HUES6 (cell line): ENCODE measurements around the gene YIPF7.
A peak's percentile ranks its signal among the peaks of the same experiment; 100 is the strongest.

Experiments
- H3K27ac ChIP-seq: 2 replicates; pipeline ENCODE4 v1.7.0; 2013; ENCODE audit warnings: low read depth, mild to moderate bottlenecking, low read length, inconsistent platforms
- H3K27me3 ChIP-seq: 2 replicates; pipeline ENCODE4 v1.6.1; 2013; ENCODE audit warnings: low read length; ENCODE audit not compliant: control insufficient read depth, insufficient read depth
- H3K36me3 ChIP-seq: 2 replicates; pipeline ENCODE4 v1.6.1; 2013; ENCODE audit warnings: low read length; ENCODE audit not compliant: control insufficient read depth, insufficient read depth
- H3K4me1 ChIP-seq: 2 replicates; pipeline ENCODE4 v1.6.1; 2013; ENCODE audit warnings: low read length; ENCODE audit not compliant: control insufficient read depth, insufficient read depth
- H3K4me3 ChIP-seq: 2 replicates; pipeline ENCODE4 v1.5.1; 2013; ENCODE audit warnings: low read depth, low read length
- H3K9ac ChIP-seq: one replicate; pipeline ENCODE4 v1.6.1; 2013; ENCODE audit warnings: mild to moderate bottlenecking, low read length
- H3K9me3 ChIP-seq: 2 replicates; pipeline ENCODE4 v1.6.1; 2013; ENCODE audit warnings: low read depth, low read length; ENCODE audit not compliant: control insufficient read depth, insufficient read depth

YIPF7 gene

DNA sequence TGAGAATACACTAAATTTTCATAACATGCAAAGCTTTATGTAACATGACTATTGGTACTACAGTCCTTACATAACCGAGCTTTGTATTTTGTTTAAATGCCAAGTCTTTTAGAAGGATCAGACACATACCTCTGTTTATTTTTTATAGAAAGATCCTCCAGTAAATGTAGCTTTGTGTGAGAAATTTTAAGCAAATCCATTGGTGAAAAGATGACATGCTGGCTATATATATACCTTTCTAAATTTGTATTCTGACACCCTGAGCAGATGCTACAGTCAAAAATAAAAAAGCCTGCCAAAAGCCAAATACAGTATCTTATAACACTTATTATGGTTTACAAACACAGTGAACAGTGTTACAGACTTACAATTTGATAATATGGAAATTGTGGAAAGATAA, at the start of gene YIPF7:
YIPF7 (minus strand) TSS at position 201 of the 400 bp plus-strand sequence. CDS start 1,525 bp downstream, outside the sequence.
- H3K9me3 ChIP-seq, result no peaks in the 10 kb centered on the region
- H3K27ac ChIP-seq, result no peak within 1 kb of the TSS
- H3K9ac ChIP-seq, result no peak within 1 kb of the TSS
- no peaks in the 10 kb centered on the region for H3K4me1 ChIP-seq
- no peaks in the 10 kb centered on the region for H3K36me3 ChIP-seq
- H3K27me3 ChIP-seq, result no peaks in the 10 kb centered on the region; the same call in 1 of the 2 replicates
- H3K4me3 ChIP-seq, result no peak within 1 kb of the TSS

DNA sequence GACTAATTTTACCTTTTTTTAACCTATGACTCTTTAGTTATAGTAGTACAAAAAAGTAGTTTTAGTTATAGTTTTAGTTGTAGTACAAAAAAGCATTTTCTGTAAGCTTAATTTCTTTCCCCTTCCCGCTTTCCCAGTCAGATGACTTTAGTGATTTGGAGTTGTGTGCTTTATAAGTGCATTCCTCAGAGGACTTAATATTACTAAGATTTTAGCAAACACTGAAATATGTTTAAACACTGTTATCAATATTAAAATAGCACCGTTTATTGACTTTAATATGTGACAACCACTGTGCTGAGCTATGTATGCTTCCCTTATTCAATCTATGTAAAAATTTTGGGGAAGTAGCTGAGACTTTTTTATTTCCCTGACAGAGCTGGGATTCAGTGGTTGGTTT, 49.6 kb upstream of the YIPF7 start:
- Histone ChIP-seq H3K36me3 (peaks cover 60% of the 10 kb centered on the region), H3K4me1 (no peaks in the 10 kb centered on the region), H3K9ac (no peak overlapping the region), H3K4me3 (no peak overlapping the region), H3K27ac (no peak overlapping the region), H3K27me3 (no peaks in the 10 kb centered on the region), H3K9me3 (no peaks in the 10 kb centered on the region)

DNA sequence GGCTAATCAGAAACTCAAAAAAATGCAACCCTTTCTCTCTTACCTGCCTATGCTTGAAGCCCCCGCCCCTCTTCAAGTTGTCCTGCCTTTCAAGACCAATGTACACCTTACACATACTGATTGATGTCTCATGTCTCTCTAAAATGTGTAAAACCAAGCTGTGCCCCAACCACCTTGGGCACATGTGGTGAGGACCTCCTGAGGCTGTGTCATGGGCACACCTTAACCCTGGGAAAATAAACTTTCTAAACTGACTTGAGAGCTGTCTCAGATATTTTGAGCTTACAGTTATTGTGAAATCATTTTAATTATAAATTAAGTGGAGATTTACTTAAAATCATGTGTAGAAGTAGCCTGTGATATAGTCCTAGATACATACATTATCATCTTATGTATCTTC, 49.0 kb upstream of the YIPF7 start:
- peaks cover 66% of the 10 kb centered on the region for H3K36me3 ChIP-seq
- no peak overlapping the region for H3K9ac ChIP-seq
- H3K27ac ChIP-seq, result no peak overlapping the region
- H3K9me3 ChIP-seq, result no peaks in the 10 kb centered on the region
- H3K4me3 ChIP-seq, result no peak overlapping the region
- H3K27me3 ChIP-seq, result no peaks in the 10 kb centered on the region
- no peaks in the 10 kb centered on the region for H3K4me1 ChIP-seq

DNA sequence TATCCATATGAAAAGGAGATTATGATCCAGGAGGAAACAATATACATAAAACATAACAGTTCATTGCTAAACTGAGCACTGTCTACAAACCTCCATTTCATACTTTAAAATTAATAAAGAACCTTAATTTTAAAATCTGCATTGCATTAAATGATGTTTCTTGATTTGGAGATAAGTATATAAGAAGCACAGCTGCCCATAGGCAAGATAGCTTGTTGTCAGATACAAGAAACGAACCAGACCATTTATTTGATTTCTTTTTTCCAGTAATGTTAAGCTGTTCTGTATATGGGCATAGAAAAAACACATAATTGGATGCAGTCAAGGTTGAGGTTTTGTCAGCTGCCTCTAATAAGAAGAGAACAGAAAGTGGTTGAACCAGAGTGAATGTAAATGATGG, 33.2 kb upstream of the YIPF7 start:
- H3K4me1 ChIP-seq, result no peaks in the 10 kb centered on the region

DNA sequence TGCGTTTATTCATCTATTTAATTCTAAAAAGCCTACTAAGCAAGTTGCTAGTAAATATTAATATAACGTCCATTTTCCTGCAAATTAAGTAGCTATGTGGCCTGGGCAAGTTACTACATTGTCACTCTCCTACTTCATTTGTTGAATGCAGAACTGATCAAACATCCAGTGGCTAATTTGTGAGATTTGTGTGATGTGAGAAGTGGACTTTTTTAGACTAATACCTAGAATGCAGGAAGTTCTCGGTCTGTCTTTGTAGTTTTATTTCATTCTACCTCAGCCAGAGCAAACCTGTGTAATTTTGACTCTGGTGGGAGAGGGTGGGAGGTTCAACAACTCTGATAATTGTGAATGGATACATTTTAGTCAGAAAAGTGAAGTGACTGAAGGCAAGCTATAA, 27.6 kb upstream of the YIPF7 start:
- peak overlapping the region; percentile 94; the same call in 1 of the 2 replicates for H3K27ac ChIP-seq
- H3K4me1 ChIP-seq, result peaks cover 4% of the 10 kb centered on the region; the same call in 1 of the 2 replicates
- peaks cover 27% of the 10 kb centered on the region for H3K36me3 ChIP-seq
- no peaks in the 10 kb centered on the region for H3K9me3 ChIP-seq
- H3K4me3 ChIP-seq, result peak overlapping the region; percentile 91
- H3K9ac ChIP-seq, result peak overlapping the region; percentile 96
- H3K27me3 ChIP-seq, result no peaks in the 10 kb centered on the region

More for the DNA sequence above, 33.2 kb upstream of the YIPF7 start:
- no peak overlapping the region for H3K27ac ChIP-seq
- no peak overlapping the region for H3K9ac ChIP-seq
- H3K36me3 ChIP-seq, result peaks cover 80% of the 10 kb centered on the region
- no peaks in the 10 kb centered on the region for H3K27me3 ChIP-seq
- H3K4me3 ChIP-seq, result no peak overlapping the region
- no peaks in the 10 kb centered on the region for H3K9me3 ChIP-seq

DNA sequence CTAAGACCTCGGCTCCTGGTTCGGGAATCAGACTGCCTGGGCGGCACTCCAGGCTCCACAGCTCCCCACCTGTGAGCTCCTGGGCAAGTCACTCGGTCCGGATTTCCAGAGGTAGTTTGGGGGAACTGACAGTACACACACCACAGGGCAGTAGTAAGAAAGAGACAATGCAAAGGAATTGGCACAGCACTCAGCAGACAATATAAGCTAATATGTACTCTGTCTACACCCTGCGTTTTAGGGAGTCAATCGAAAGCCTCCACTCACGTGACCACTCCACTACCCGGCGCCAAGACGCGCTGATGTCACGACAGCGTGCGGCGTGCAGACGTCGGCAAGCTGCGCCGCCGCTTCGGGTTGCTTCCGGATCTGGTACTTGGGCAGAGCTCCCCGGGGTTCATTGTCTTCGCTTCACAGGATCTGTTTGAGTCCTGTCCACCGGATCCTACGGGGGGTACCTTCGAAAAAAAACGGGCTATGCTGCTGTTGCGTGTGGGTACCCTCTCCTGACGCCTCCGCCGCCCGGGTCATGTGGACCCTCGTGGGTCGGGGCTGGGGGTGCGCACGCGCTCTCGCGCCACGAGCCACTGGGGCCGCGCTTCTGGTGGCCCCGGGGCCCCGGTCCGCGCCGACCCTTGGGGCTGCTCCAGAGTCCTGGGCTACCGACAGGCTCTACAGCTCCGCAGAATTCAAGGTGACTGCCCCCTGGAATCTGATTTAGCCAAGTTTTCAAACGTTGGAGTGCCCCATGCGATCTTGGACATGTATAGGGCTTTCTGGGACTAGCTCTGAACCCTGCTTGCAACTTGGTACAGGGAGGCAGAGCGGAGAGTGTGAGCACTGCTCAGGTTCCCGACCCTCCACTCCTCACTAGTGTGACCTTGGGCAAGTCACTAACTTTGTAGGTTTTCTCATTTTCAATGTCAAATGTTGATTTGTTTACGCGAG, 26.9 kb upstream of the YIPF7 start, which contains the start of gene GUF1:
GUF1 (plus strand) TSS at position 327 of the 948 bp plus-strand sequence; CDS start at position 530, 203 bp downstream.
- no peaks in the 10 kb centered on the region for H3K27me3 ChIP-seq
- H3K27ac ChIP-seq, result peak within 1 kb of the TSS; percentile 94
- no peaks in the 10 kb centered on the region for H3K9me3 ChIP-seq
- H3K4me3 ChIP-seq, result peak within 1 kb of the TSS; percentile 91
- H3K4me1 ChIP-seq, result peaks cover 4% of the 10 kb centered on the region; the same call in 1 of the 2 replicates
- H3K36me3 ChIP-seq, result peaks cover 21% of the 10 kb centered on the region
- peak within 1 kb of the TSS; percentile 96 for H3K9ac ChIP-seq

DNA sequence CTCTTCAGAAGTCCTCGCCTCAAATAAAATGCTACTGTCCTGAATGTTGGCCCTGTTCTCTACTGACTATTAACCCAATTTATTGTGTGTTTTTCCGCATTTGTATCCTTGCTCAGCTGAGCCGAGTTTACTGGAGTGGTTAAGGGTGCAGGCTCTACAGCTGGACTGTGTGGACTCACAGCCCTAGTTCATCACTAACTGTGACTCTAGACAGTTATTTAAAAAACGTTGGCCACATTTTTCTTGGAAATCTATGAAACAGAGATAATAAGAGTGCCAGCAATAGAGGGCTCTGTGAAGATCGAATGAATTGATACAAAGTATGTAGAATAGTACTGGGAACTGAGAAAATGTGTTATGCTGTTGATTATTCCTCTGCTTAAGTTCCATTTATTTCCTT, 23.9 kb upstream of the YIPF7 start:
- Histone ChIP-seq H3K4me1 (peaks cover 4% of the 10 kb centered on the region; the same call in 1 of the 2 replicates), H3K9ac (no peak overlapping the region)

DNA sequence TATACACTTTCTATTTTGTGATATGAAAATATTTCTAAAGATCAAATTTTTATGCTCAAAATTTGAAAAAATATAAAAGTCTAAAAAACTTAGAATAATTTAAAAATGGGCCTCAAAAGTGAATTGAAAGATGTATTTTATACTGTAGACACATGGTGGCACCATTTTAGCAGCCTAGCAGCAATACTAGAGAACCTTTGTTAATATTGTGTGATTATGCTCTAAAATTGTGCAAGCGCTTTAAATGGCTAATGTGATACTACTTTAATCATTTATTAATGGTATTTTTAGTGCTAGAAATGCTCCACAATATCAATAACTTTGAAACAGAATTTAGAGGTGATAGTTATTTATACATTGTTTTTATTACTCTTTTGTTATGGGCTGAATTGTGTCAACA, 23.0 kb upstream of the YIPF7 start:
- Histone ChIP-seq H3K9me3 (no peaks in the 10 kb centered on the region), H3K27ac (no peak overlapping the region), H3K9ac (no peak overlapping the region)

More for the DNA sequence above, 23.9 kb upstream of the YIPF7 start:
- Histone ChIP-seq H3K27ac (no peak overlapping the region), H3K27me3 (no peaks in the 10 kb centered on the region), H3K36me3 (no peaks in the 10 kb centered on the region), H3K9me3 (no peaks in the 10 kb centered on the region), H3K4me3 (no peak overlapping the region)

DNA sequence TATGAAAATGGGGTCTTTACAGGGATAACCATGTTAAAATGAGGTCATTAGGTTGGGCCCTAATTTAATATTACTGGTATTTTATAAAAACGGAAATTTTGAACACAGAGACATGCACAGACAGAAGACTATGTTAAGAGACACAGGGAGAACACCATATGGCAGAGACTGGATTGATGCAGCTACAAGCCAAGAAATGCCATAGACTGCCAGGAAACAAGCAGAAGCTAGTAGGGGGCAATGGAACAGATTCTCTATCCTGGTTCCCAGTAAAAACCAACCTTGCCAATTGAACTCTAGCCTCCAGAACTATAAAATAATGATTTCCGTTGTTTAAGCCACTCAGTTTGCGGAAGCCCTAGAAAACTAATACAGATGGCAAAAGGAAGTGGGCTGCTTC, 20.2 kb upstream of the YIPF7 start:
- H3K9ac ChIP-seq, result no peak overlapping the region
- H3K4me1 ChIP-seq, result no peaks in the 10 kb centered on the region
- H3K4me3 ChIP-seq, result no peak overlapping the region
- H3K27me3 ChIP-seq, result peaks cover 4% of the 10 kb centered on the region; the same call in 1 of the 2 replicates
- H3K9me3 ChIP-seq, result no peaks in the 10 kb centered on the region
- no peaks in the 10 kb centered on the region for H3K36me3 ChIP-seq
- H3K27ac ChIP-seq, result no peak overlapping the region

More for the DNA sequence above, 23.0 kb upstream of the YIPF7 start:
- Histone ChIP-seq H3K27me3 (no peaks in the 10 kb centered on the region), H3K4me1 (peaks cover 4% of the 10 kb centered on the region; the same call in 1 of the 2 replicates), H3K36me3 (no peaks in the 10 kb centered on the region), H3K4me3 (no peak overlapping the region)

DNA sequence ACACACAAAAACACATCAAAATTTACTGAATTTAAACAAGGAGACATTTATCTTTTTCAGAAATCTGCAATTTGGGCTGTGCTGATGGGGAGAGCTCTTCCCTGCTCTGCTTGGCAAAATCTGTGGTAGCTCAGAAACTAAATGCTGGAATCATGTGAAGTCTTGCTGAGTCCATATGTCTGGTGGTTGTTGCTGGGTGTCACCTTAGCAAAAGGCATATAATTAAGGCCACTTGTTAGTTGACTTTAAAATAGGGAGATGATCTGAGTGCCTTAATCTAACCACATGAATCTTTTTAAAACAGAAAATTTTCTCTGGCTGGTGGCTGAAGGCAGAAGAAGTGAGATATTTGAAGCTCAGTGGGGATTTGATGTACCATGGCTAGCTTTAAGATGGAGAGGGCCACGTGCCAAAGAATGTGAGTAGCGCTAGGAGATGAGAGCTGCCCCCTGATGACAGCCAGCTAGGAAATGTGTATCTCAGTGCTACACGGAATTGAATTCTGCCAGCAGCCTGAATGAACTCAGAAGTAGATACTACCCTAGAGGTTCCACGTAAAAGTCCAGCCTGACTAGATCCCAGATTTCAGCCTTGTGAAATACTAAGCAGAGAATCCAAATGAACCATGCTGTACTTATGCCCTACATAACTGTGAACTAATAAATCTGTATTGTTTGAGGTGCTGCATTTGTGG, 19.2 kb upstream of the YIPF7 start:
- Histone ChIP-seq H3K36me3 (no peaks in the 10 kb centered on the region), H3K9me3 (no peaks in the 10 kb centered on the region), H3K27me3 (peaks cover 4% of the 10 kb centered on the region; the same call in 1 of the 2 replicates), H3K9ac (no peak overlapping the region), H3K4me3 (no peak overlapping the region), H3K4me1 (no peaks in the 10 kb centered on the region), H3K27ac (no peak overlapping the region)
